HG03378 (cell line): ENCODE data around the gene ZNF212.
"Not testable (repeated sequence)": the region's sequence is repeated elsewhere in the genome, so short reads cannot be mapped to it uniquely, and the experiment has no call there.

Experiments
- ATAC-seq: cut with Tn5 transposase; IDR thresholded peaks from one replicate; pipeline ENCODE4 v1.9.1; 2021; ENCODE audit warnings: mild to moderate bottlenecking, moderate library complexity; ENCODE audit not compliant: unreplicated experiment

ZNF212 gene

GRCh38 chr7:149218469-149219420 is 20.7 kb upstream of the ZNF212 start:
- no peak for ATAC-seq

GRCh38 chr7:149220534-149220933 is 18.9 kb upstream of the ZNF212 start:
- ATAC-seq: no peak

GRCh38 chr7:149223176-149223575 is 16.3 kb upstream of the ZNF212 start:
- no peak for ATAC-seq

GRCh38 chr7:149223761-149224160 is 15.7 kb upstream of the ZNF212 start:
- no peak for ATAC-seq

- no peak for ATAC-seq
Observed at GRCh38 chr7:149224352-149224751, 15.1 kb upstream of the ZNF212 start.

- ATAC-seq: no peak
Observed at GRCh38 chr7:149225106-149225505, 14.3 kb upstream of the ZNF212 start.

- ATAC-seq: no peak
Observed at GRCh38 chr7:149225656-149226055, 13.8 kb upstream of the ZNF212 start.

- ATAC-seq: not testable (repeated sequence)
Observed at GRCh38 chr7:149226366-149226765, 13.1 kb upstream of the ZNF212 start.

- no peak for ATAC-seq
Observed at GRCh38 chr7:149226840-149227494, 12.5 kb upstream of the ZNF212 start.

GRCh38 chr7:149228831-149229471 is 10.5 kb upstream of the ZNF212 start:
- ATAC-seq: no peak

GRCh38 chr7:149229526-149229925 is 9.9 kb upstream of the ZNF212 start:
- ATAC-seq: no peak

- no peak for ATAC-seq
Observed at GRCh38 chr7:149232362-149232761, 7.1 kb upstream of the ZNF212 start.

- not testable (repeated sequence) for ATAC-seq
Observed at GRCh38 chr7:149233655-149234204, 5.7 kb upstream of the ZNF212 start.

- no peak for ATAC-seq
Observed at GRCh38 chr7:149237502-149237901, 1.9 kb upstream of the ZNF212 start.

- ATAC-seq: no peak
Observed at GRCh38 chr7:149238051-149238450, 1.4 kb upstream of the ZNF212 start.

- ATAC-seq: no peak
Observed at GRCh38 chr7:149240637-149241036, 1.2 kb downstream of the ZNF212 start.

GRCh38 chr7:149241696-149242095 is 2.2 kb downstream of the ZNF212 start:
- ATAC-seq: no peak

- ATAC-seq: peak; percentile 57
Observed at GRCh38 chr7:149245244-149245643, 5.8 kb downstream of the ZNF212 start.

GRCh38 chr7:149245744-149246143 is 6.3 kb downstream of the ZNF212 start:
- ATAC-seq: no peak

GRCh38 chr7:149248777-149249176 is 9.3 kb downstream of the ZNF212 start:
- no peak for ATAC-seq

GRCh38 chr7:149250151-149250550 is 10.7 kb downstream of the ZNF212 start:
- not testable (repeated sequence) for ATAC-seq
